ENCODE data around the gene OR2V1. TPM values are rescaled to one million over a fixed set of nuclear protein-coding genes. Genes with fewer than 3 reads are reported as not detected.
"Not testable (repeated sequence)": the region's sequence is repeated elsewhere in the genome, so short reads cannot be mapped to it uniquely, and the experiment has no call there.

Gene OR2V1
- total and polyA plus RNA-seq, 9 donors: 0.08 TPM; not detected in 8

DNA sequence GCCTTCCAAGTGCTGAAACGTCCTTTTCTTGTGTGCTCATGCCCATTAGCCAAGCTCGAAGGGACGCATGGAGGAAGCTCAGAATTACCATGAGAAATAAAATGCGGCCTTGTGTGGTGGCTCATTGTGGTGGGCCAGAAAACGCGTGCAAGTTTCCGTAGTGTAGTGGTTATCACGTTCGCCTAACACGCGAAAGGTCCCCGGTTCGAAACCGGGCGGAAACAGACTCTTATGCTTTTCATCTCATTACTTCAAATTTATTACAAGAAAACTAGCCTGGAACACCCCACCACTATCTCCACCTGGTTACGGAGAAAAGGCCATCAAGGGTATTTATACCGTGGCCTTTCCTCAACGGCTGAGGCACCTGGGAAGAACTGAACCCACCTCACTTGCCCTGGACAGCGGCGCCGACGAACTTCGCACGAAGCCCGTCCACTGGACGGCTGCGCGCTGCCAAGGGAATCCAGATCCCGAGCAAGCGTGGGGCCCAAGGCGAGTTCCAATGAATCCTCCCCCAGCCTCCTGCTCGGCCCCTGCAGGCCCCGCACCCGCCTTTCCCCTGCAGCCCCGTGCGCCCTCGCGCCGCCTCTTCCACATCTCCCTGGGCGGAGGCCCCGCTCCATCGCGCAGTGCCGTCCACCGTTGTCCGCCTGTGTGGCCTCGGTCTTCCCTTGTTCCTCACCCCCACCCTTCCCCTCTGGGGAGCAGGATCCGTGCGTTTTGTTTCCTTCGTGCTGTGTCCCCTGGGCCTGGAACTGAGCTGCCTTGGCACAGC lies 38.7 kb upstream of the OR2V1 start:
- H3K9me3 ChIP-seq (replicated peaks; ENCODE audit: control insufficient read depth, low read depth, low read length); H3K4me1 ChIP-seq (ENCODE audit: control insufficient read depth, insufficient read depth, low read length); H3K36me3 ChIP-seq (ENCODE audit: control insufficient read depth, insufficient read depth, low read length); H3K27ac ChIP-seq (ENCODE audit: low read length): not testable (repeated sequence)
- peak; percentile 56 for DNase-seq
- Histone ChIP-seq H3K27me3 (ENCODE audit: control insufficient read depth, insufficient read depth, low read length) (peaks cover 83% of the 10 kb centered on the region), H3K4me3 (ENCODE audit: low read length) (peak overlapping the region; percentile 10)
- 1% methylated on average over 32 of the region's 50 CpGs for WGBS (ENCODE audit: insufficient coverage)

DNA sequence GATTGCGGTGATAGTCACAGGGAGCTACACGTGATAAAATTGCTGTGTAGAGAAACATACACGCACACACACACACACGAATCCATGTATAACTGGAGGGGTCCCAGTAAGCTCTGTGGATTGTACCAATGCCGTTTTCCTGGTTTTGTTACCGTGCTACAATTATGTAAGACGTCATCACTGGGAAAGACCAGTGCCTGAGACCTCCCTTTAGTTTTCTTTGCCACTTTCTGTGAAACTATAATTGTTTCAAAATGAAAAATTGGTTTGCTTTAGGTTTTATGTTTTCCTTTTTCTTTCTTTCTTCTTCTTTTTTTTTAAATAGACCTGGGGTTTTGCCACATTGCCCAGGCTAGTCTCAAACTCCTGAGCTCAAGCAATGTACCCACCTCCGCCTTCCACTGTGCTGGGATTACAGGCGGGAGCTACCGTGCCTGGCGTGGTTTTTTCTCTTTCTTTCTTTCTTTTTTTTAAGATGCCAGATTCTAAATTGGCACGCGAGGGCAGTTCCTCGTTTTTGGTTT lies 37.7 kb upstream of the OR2V1 start:
- no peak for DNase-seq

DNA sequence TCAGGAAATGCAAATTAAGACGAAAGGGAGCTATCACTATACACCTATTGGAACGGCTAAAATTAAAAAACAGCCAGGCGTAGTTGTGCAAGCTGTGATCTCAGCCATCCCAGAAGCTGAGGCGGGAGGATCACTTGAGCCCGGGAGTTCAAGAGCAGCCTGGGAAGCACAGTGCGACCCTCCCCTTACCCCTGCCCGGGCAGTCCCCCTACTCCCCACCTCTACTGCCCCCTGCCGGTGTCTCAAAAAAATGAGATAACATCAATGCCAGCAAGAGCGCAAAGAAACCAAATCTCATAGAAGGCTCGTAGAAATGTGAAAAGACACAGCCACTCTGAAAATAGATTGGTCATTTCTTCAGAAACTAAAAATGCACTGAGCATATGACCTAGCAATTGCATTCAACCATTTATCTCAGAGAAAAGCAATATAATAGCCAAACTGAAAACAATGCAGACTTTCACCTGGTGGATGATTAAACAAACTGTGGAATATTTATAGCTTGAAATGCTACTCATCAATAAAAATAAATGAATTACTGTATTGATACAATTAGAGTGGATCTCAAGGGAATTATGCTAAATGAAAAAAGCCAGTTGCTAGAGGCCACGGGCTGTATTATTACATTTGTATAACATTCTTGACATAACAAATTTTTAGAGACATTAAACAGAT lies 37.0 kb upstream of the OR2V1 start:
- 0% methylated on average over 6 of the region's 11 CpGs for WGBS (ENCODE audit: insufficient coverage)
- Histone ChIP-seq H3K36me3 (ENCODE audit: control insufficient read depth, insufficient read depth, low read length) (no peaks in the 10 kb centered on the region), H3K27ac (ENCODE audit: low read length) (no peak overlapping the region), H3K9me3 (replicated peaks; ENCODE audit: control insufficient read depth, low read depth, low read length) (no peaks in the 10 kb centered on the region), H3K4me3 (ENCODE audit: low read length) (no peak overlapping the region), H3K4me1 (ENCODE audit: control insufficient read depth, insufficient read depth, low read length) (peaks cover 9% of the 10 kb centered on the region), H3K27me3 (ENCODE audit: control insufficient read depth, insufficient read depth, low read length) (peaks cover 78% of the 10 kb centered on the region)
- no peak for DNase-seq

More for the DNA sequence above, 37.7 kb upstream of the OR2V1 start:
- no peaks in the 10 kb centered on the region for H3K9me3 ChIP-seq (replicated peaks; ENCODE audit: control insufficient read depth, low read depth, low read length)
- H3K27ac ChIP-seq (ENCODE audit: low read length): no peak overlapping the region
- 18% methylated on average over 4 of the region's 14 CpGs for WGBS (ENCODE audit: insufficient coverage)
- H3K27me3 ChIP-seq (ENCODE audit: control insufficient read depth, insufficient read depth, low read length): peaks cover 81% of the 10 kb centered on the region
- no peak overlapping the region for H3K4me3 ChIP-seq (ENCODE audit: low read length)
- no peaks in the 10 kb centered on the region for H3K36me3 ChIP-seq (ENCODE audit: control insufficient read depth, insufficient read depth, low read length)
- peaks cover 9% of the 10 kb centered on the region for H3K4me1 ChIP-seq (ENCODE audit: control insufficient read depth, insufficient read depth, low read length)

DNA sequence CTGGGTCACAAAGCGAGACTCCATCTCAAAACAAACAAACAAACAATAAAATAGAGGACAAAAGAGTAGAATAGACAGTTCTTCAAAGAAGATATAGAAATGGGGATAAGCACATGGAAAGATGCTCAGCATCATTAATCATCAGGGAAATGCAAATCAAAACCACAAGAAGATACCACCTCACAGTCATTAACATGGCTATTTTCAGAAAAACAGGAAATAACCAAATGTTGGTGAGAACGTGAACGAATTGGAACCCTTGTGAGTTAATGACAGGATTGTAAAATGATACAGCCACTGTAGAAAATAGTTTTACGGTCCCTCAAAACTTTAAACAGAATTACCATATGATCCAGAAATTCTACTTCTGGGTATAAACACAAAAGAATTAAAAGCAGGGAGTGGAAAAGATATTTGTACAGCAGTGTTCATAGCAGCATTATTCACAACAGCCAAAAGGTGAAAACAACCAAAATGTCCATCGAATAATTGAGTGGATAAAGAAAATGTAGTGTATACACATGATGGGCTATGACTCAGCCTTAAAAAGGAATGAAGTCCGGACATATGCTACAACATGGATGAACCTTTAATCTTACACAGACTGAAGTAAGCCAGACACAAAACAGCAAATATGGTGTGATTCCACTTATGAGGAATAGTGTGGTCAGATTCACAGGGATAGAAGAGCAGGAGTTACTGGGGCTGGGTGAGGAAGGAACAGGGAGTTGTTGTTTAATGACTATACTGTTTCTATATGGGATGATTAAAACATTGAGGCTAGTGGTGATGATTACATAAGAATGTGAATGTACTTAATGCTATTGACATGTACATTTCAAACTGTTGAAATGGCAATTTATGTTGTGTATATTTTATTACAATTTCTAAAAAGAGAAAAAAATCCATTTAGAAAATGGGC lies 36.1 kb upstream of the OR2V1 start:
- Histone ChIP-seq H3K9me3 (replicated peaks; ENCODE audit: control insufficient read depth, low read depth, low read length) (no peaks in the 10 kb centered on the region), H3K4me3 (ENCODE audit: low read length) (no peak overlapping the region), H3K4me1 (ENCODE audit: control insufficient read depth, insufficient read depth, low read length) (peaks cover 9% of the 10 kb centered on the region), H3K27me3 (ENCODE audit: control insufficient read depth, insufficient read depth, low read length) (peaks cover 80% of the 10 kb centered on the region), H3K27ac (ENCODE audit: low read length) (no peak overlapping the region), H3K36me3 (ENCODE audit: control insufficient read depth, insufficient read depth, low read length) (no peaks in the 10 kb centered on the region)
- no peak for DNase-seq
- WGBS (ENCODE audit: insufficient coverage): no CpG with 5 or more reads among the region's 6 CpGs

DNA sequence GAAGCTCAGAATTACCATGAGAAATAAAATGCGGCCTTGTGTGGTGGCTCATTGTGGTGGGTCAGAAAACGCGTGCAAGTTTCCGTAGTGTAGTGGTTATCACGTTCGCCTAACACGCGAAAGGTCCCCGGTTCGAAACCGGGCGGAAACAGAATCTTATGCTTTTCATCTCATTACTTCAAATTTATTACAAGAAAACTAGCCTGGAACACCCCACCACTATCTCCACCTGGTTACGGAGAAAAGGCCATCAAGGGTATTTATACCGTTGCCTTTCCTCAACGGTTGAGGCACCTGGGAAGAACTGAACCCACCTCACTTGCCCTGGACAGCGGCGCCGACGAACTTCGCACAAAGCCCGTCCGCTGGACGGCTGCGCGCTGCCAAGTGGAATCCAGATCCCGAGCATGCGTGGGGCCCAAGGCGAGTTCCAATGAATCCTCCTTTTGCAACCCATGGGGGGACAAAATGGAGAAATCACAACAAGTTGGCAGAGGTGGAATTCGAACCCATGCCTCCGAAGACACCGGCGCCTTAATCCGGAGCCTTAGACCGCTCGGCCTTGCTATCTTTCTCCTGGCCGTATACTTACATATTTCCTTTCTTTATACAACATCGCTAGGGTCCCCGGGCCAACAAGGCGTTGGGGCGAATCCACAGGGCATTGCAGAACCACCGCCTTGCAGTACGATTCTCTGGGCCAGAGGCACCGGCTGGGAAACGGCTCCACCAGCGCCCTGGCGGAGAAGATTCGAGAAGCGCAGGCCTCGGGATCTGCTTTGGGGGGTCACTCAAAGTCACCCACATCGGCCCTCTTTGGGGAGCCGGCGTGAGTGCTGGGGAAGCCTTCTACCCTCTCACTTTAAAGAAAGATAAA lies 33.3 kb upstream of the OR2V1 start:
- 9% methylated on average over 35 of the region's 52 CpGs for WGBS (ENCODE audit: insufficient coverage)
- DNase-seq: no peak
- no peak overlapping the region for H3K4me3 ChIP-seq (ENCODE audit: low read length)
- H3K27ac ChIP-seq (ENCODE audit: low read length): no peak overlapping the region
- peaks cover 54% of the 10 kb centered on the region for H3K27me3 ChIP-seq (ENCODE audit: control insufficient read depth, insufficient read depth, low read length)
- peaks cover 4% of the 10 kb centered on the region for H3K4me1 ChIP-seq (ENCODE audit: control insufficient read depth, insufficient read depth, low read length)
- no peaks in the 10 kb centered on the region for H3K36me3 ChIP-seq (ENCODE audit: control insufficient read depth, insufficient read depth, low read length)
- H3K9me3 ChIP-seq (replicated peaks; ENCODE audit: control insufficient read depth, low read depth, low read length): no peaks in the 10 kb centered on the region

DNA sequence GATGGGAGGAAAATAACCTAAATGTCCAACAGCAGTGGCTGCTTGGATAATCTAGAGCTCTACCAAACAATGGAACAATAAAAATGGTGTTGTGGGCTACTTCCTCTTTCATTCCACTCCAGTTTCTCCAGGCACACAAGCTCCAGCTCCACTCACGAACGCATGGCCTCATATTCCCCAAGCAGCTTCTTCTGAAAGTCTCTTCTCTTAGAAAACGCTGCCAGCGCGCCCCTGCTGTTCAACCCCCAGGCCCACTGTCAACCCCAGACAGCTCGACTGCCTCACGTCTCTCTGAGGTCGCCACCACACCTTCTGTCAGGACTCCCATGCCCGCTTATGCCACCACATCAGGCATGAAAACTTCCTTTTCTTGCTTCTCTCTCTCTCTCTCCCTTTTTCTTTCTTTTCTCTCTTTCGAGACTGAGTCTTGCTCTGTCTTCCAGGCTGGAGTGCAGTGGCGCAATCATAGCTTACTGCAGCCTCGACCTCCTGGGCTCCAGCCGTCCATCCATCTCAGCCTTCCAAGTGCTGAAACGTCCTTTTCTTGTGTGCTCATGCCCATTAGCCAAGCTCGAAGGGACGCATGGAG lies 32.6 kb upstream of the OR2V1 start:
- DNase-seq: no peak
- WGBS (ENCODE audit: insufficient coverage): 24% methylated on average over 11 of the region's 16 CpGs
- Histone ChIP-seq H3K4me1 (ENCODE audit: control insufficient read depth, insufficient read depth, low read length) (peaks cover 4% of the 10 kb centered on the region), H3K4me3 (ENCODE audit: low read length) (no peak overlapping the region), H3K27me3 (ENCODE audit: control insufficient read depth, insufficient read depth, low read length) (peaks cover 47% of the 10 kb centered on the region), H3K27ac (ENCODE audit: low read length) (no peak overlapping the region), H3K36me3 (ENCODE audit: control insufficient read depth, insufficient read depth, low read length) (no peaks in the 10 kb centered on the region), H3K9me3 (replicated peaks; ENCODE audit: control insufficient read depth, low read depth, low read length) (no peaks in the 10 kb centered on the region)

DNA sequence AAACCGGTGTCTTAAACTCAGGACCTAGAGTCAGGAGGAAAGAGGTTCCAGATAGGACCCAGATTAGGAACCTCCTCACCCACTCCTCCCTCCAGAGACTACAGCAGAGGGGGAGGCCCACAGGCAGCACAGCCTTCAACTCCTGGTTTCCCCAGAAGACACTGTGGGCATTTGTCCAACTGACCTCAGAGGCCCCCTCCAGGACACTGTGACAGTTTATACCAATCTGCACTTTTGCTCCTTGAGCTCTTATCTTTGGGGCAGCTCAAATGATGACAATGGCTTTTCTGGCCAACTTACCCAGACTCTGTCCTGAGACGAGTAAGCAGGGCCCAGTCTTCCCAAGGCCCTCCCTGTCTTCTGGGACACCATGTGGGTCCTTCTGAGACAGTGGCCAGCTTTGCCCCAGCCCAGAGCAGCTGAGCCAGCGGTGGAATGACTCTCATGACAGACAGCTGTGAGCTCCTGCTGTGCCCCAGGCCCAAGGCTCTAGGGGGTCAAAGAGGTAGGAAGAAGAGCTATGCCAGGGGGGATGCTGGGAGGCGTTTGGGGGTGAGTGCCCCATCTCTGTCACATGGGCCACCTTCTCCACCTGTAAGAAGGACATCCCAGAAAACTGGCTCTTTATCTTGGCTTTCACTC lies 30.7 kb upstream of the OR2V1 start:
- no peak overlapping the region for H3K27ac ChIP-seq (ENCODE audit: low read length)
- WGBS (ENCODE audit: insufficient coverage): 71% methylated on average over 1 of the region's 4 CpGs
- no peaks in the 10 kb centered on the region for H3K36me3 ChIP-seq (ENCODE audit: control insufficient read depth, insufficient read depth, low read length)
- H3K4me3 ChIP-seq (ENCODE audit: low read length): no peak overlapping the region
- peaks cover 42% of the 10 kb centered on the region for H3K27me3 ChIP-seq (ENCODE audit: control insufficient read depth, insufficient read depth, low read length)
- no peak for DNase-seq
- H3K9me3 ChIP-seq (replicated peaks; ENCODE audit: control insufficient read depth, low read depth, low read length): no peaks in the 10 kb centered on the region
- H3K4me1 ChIP-seq (ENCODE audit: control insufficient read depth, insufficient read depth, low read length): peaks cover 4% of the 10 kb centered on the region

DNA sequence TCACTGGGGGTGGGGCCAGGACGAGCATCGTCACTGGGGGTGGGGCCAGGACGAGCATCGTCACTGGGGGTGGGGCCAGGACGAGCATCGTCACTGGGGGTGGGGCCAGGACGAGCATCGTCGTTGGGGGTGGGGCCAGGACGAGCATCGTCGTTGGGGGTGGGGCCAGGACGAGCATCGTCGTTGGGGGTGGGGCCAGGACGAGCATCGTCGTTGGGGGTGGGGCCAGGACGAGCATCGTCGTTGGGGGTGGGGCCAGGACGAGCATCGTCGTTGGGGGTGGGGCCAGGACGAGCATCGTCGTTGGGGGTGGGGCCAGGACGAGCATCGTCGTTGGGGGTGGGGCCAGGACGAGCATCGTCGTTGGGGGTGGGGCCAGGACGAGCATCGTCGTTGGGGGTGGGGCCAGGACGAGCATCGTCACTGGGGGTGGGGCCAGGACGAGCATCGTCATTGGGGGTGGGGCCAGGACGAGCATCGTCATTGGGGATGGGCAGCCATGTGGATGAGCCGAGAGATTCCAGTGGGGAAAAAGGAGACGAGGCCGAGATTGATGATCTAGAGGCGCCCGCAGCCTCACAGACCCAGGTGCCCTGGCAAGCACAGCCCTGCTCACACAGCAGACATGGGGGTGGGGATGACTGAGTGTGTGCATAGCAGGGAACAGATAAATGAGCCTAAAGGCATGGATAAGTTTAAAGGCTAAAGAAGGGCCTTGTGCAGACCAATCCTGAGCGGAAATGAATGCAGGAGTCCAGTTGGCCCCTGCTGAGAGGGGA lies 30.0 kb upstream of the OR2V1 start:
- DNase-seq: peak; percentile 53
- H3K4me1 ChIP-seq (ENCODE audit: control insufficient read depth, insufficient read depth, low read length); H3K27ac ChIP-seq (ENCODE audit: low read length); H3K9me3 ChIP-seq (replicated peaks; ENCODE audit: control insufficient read depth, low read depth, low read length); H3K36me3 ChIP-seq (ENCODE audit: control insufficient read depth, insufficient read depth, low read length); H3K4me3 ChIP-seq (ENCODE audit: low read length): not testable (repeated sequence)
- WGBS (ENCODE audit: insufficient coverage): 10% methylated on average over 10 of the region's 48 CpGs
- H3K27me3 ChIP-seq (ENCODE audit: control insufficient read depth, insufficient read depth, low read length): peaks cover 35% of the 10 kb centered on the region

All from muscle of leg (tissue), 11 donors.